Measurements from ENCODE around the gene IMMP2L. TPM values are rescaled to one million over a fixed set of nuclear protein-coding genes. Genes with fewer than 3 reads are reported as not detected.
"Not testable (repeated sequence)": the region's sequence is repeated elsewhere in the genome, so short reads cannot be mapped to it uniquely, and the experiment has no call there.

Gene IMMP2L
- total RNA-seq, 2 donors from 2014 or later, result 13.1 to 22.7 TPM

DNA sequence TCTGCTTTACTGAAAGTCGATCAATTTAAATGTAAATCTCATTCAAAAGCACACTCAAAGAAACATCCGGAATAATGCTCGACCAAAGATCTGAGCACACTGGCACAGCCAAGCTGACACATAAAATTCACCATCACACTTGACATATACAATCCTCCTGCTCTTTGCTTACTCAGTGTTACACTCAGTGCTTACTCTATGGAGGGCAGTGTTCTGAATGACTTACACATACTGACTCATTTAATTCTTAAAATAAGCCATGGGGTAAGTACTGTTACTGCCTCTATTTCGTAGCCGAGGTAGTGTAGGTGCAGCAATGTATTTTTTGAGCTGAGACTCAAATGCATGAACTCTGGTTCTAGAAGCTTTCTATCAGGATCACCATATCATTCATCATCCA is 892.9 kb downstream of the IMMP2L start:
- TF ChIP-seq, protein P1, sequence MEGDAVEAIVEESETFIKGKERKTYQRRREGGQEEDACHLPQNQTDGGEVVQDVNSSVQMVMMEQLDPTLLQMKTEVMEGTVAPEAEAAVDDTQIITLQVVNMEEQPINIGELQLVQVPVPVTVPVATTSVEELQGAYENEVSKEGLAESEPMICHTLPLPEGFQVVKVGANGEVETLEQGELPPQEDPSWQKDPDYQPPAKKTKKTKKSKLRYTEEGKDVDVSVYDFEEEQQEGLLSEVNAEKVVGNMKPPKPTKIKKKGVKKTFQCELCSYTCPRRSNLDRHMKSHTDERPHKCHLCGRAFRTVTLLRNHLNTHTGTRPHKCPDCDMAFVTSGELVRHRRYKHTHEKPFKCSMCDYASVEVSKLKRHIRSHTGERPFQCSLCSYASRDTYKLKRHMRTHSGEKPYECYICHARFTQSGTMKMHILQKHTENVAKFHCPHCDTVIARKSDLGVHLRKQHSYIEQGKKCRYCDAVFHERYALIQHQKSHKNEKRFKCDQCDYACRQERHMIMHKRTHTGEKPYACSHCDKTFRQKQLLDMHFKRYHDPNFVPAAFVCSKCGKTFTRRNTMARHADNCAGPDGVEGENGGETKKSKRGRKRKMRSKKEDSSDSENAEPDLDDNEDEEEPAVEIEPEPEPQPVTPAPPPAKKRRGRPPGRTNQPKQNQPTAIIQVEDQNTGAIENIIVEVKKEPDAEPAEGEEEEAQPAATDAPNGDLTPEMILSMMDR (IDR thresholded peaks at IDR 0.05), result no peak

DNA sequence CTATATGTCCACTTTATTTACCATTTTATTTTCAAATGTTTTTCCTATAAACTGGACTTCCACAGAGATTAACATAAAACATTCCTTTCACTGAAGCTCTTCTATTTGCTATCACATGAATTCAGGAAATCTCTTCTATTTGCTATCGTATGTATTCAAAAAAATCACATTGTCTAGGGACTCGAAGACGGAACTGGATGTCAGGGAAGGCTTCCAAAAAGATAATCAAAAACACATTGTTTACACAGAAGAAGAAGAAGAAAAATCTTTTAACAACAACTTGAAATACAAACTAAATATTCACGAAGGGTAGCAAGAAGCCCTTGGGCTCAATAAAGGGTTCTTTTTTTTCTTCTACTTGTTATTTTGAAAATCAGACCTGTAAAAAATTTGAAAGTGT is 897.5 kb downstream of the IMMP2L start:
- Histone ChIP-seq H3K27me3 (replicated peaks; ENCODE audit: insufficient read depth) (no peaks in the 10 kb centered on the region), H3K9me3 (peaks cover 9% of the 10 kb centered on the region), H3K4me1 (ENCODE audit: control insufficient read depth in 1 of 2, low read depth in 2 of 2) (no peaks in the 10 kb centered on the region), H3K36me3 (no peaks in the 10 kb centered on the region), H3K27ac (no peak overlapping the region), H3K4me3 (no peak overlapping the region)
- no peak for DNase-seq (ENCODE audit: low spot score)
- ATAC-seq (ENCODE audit: insufficient number of reproducible peaks, low FRiP score, low read depth), result no peak
- TF ChIP-seq, protein P1 (IDR thresholded peaks at IDR 0.05), result no peak

More for the DNA sequence above, 892.9 kb downstream of the IMMP2L start:
- no peak overlapping the region for H3K4me3 ChIP-seq
- H3K27ac ChIP-seq, result no peak overlapping the region
- no peak for DNase-seq (ENCODE audit: low spot score)
- peaks cover 0 to 6% of the 10 kb centered on the region in 2 donors for H3K4me1 ChIP-seq (ENCODE audit: control insufficient read depth in 1 of 2, low read depth in 2 of 2)
- no peaks in the 10 kb centered on the region for H3K36me3 ChIP-seq
- no peak for ATAC-seq (ENCODE audit: insufficient number of reproducible peaks, low FRiP score, low read depth)
- no peaks in the 10 kb centered on the region for H3K27me3 ChIP-seq (replicated peaks; ENCODE audit: insufficient read depth)
- no peaks in the 10 kb centered on the region for H3K9me3 ChIP-seq

DNA sequence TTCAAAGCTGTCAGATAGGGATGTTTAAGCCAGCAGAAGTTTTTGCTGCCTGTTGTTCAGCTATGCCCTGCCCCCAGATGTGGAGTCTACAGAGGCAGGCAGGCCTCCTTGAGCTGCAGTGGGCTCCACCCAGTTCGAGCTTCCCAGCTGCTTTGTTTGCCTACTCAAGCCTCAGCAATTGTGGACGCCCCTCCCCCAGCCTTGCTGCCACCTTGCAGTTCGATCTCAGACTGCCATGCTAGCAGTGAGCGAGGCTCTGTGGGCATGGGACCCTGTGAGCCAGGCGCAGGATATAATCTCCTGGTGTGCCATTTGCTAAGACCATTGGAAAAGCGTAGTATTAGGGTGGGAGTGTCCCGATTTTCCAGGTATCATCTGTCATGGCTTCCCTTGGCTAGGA is 901.7 kb downstream of the IMMP2L start:
- not testable (repeated sequence) for H3K27me3 ChIP-seq (replicated peaks; ENCODE audit: insufficient read depth); H3K27ac ChIP-seq; H3K36me3 ChIP-seq; DNase-seq (ENCODE audit: low spot score); H3K4me1 ChIP-seq (ENCODE audit: control insufficient read depth in 1 of 2, low read depth in 2 of 2); H3K4me3 ChIP-seq; ATAC-seq (ENCODE audit: insufficient number of reproducible peaks, low FRiP score, low read depth)
- H3K9me3 ChIP-seq, result peaks cover 23% of the 10 kb centered on the region

DNA sequence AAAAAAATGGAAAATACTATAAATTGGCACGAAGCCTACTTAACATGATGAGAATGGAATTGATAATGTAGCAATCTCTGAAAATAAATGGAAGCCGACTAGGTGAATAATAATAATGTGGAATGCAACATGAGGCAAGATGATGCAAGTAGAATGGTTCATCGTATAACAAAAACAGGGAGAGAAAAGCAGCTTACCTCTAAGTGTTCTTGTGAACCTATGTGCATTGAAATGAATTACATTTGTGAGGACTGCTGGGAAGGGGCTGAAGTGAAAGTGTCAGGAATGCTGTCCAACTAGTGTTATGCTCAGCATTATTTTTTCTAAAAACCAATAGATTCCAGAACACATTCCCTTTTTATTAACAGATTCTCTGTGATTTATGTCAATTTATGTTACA is 912.0 kb downstream of the IMMP2L start:
- Histone ChIP-seq H3K27ac (no peak overlapping the region), H3K9me3 (no peaks in the 10 kb centered on the region), H3K36me3 (no peaks in the 10 kb centered on the region), H3K4me3 (no peak overlapping the region), H3K4me1 (ENCODE audit: control insufficient read depth in 1 of 2, low read depth in 2 of 2) (no peaks in the 10 kb centered on the region), H3K27me3 (replicated peaks; ENCODE audit: insufficient read depth) (no peaks in the 10 kb centered on the region)
- DNase-seq (ENCODE audit: low spot score), result no peak
- TF ChIP-seq, protein P1 (IDR thresholded peaks at IDR 0.05), result no peak
- no peak for ATAC-seq (ENCODE audit: insufficient number of reproducible peaks, low FRiP score, low read depth)

DNA sequence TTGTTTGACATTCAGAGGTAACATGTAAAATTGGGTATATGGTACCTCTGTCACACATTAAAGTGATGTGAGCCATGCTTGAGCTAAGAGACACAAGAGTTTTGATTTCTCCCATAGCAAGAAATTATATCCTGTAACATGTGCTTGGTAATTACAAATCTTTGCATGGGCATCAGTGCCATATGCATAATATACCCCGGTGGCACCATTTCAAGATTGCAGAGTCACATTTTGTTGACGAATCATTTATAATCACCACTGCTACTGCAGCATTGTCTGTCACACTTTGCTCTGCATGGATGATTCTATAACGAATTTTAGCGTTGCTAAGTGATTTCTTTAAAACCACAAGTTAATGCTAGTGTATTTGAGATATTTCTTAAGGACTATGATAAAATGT is 915.0 kb downstream of the IMMP2L start:
- Histone ChIP-seq H3K9me3 (no peaks in the 10 kb centered on the region), H3K4me3 (no peak overlapping the region), H3K4me1 (ENCODE audit: control insufficient read depth in 1 of 2, low read depth in 2 of 2) (no peaks in the 10 kb centered on the region), H3K27me3 (replicated peaks; ENCODE audit: insufficient read depth) (no peaks in the 10 kb centered on the region), H3K27ac (no peak overlapping the region), H3K36me3 (no peaks in the 10 kb centered on the region)
- DNase-seq (ENCODE audit: low spot score) (no peak), ATAC-seq (ENCODE audit: insufficient number of reproducible peaks, low FRiP score, low read depth) (no peak)
- TF ChIP-seq, protein P1 (IDR thresholded peaks at IDR 0.05), result no peak

DNA sequence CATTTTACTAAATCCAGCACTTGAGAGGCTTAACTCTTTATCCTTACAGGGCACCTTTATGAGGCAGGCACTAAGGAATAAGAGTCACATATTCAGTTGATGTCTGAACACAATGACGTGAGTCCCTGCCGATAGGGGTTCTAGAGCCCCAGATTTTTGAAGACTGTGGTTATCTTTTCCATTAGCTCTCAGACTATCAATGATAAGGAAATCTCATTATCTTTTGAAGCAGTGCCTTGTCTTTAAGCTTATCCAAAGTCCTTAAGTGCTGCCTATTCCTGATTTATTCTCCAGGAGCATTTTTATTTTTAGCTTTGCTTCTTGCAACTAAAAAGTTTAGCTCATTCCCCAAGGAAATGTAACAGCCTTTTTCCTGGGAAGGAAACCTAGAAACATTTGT is 915.5 kb downstream of the IMMP2L start:
- Histone ChIP-seq H3K36me3 (no peaks in the 10 kb centered on the region), H3K27me3 (replicated peaks; ENCODE audit: insufficient read depth) (no peaks in the 10 kb centered on the region), H3K4me3 (no peak overlapping the region), H3K9me3 (no peaks in the 10 kb centered on the region), H3K27ac (no peak overlapping the region), H3K4me1 (ENCODE audit: control insufficient read depth in 1 of 2, low read depth in 2 of 2) (no peaks in the 10 kb centered on the region)
- ATAC-seq (ENCODE audit: insufficient number of reproducible peaks, low FRiP score, low read depth), result no peak
- DNase-seq (ENCODE audit: low spot score), result no peak
- TF ChIP-seq, protein P1 (IDR thresholded peaks at IDR 0.05), result no peak

Measured in thoracic aorta (tissue), 2 donors.